ENCODE measurements around the gene KIF16B.
"Not testable (repeated sequence)": the region's sequence is repeated elsewhere in the genome, so short reads cannot be mapped to it uniquely, and the experiment has no call there.

The KIF16B gene

GRCh38 chr20:16444057-16444777 is 129.0 kb downstream of the KIF16B start:
- H3K4me3 ChIP-seq (replicated peaks; ENCODE audit: low read depth, low read length): no peak overlapping the region

GRCh38 chr20:16441546-16442164 is 131.6 kb downstream of the KIF16B start:
- Histone ChIP-seq H3K27me3 (replicated peaks; ENCODE audit: control insufficient read depth, insufficient read depth, low read length) (no peaks in the 10 kb centered on the region), H3K36me3 (ENCODE audit: control insufficient read depth, insufficient read depth, low read length) (no peaks in the 10 kb centered on the region), H3K4me3 (replicated peaks; ENCODE audit: low read depth, low read length) (no peak overlapping the region)
- no peak for TF ChIP-seq CTCF (IDR thresholded peaks at IDR 0.05; ENCODE audit: insufficient read depth, low read length, poor library complexity, severe bottlenecking)
- no peak for DNase-seq (ENCODE audit: extremely low read depth, insufficient read length)

More at GRCh38 chr20:16444057-16444777, 129.0 kb downstream of the KIF16B start:
- DNase-seq (ENCODE audit: extremely low read depth, insufficient read length): no peak
- Histone ChIP-seq H3K27me3 (replicated peaks; ENCODE audit: control insufficient read depth, insufficient read depth, low read length) (no peaks in the 10 kb centered on the region), H3K36me3 (ENCODE audit: control insufficient read depth, insufficient read depth, low read length) (no peaks in the 10 kb centered on the region)
- no peak for TF ChIP-seq CTCF (IDR thresholded peaks at IDR 0.05; ENCODE audit: insufficient read depth, low read length, poor library complexity, severe bottlenecking)

GRCh38 chr20:16440686-16441085 is 132.6 kb downstream of the KIF16B start:
- H3K4me3 ChIP-seq (replicated peaks; ENCODE audit: low read depth, low read length): no peak overlapping the region
- TF ChIP-seq CTCF (IDR thresholded peaks at IDR 0.05; ENCODE audit: insufficient read depth, low read length, poor library complexity, severe bottlenecking): no peak
- no peaks in the 10 kb centered on the region for H3K36me3 ChIP-seq (ENCODE audit: control insufficient read depth, insufficient read depth, low read length)
- no peaks in the 10 kb centered on the region for H3K27me3 ChIP-seq (replicated peaks; ENCODE audit: control insufficient read depth, insufficient read depth, low read length)
- no peak for DNase-seq (ENCODE audit: extremely low read depth, insufficient read length)

- not testable (repeated sequence) for H3K36me3 ChIP-seq (ENCODE audit: control insufficient read depth, insufficient read depth, low read length)
Observed at GRCh38 chr20:16439540-16439939, 133.7 kb downstream of the KIF16B start.

GRCh38 chr20:16438100-16438499 is 135.1 kb downstream of the KIF16B start:
- Histone ChIP-seq H3K4me3 (replicated peaks; ENCODE audit: low read depth, low read length) (no peak overlapping the region), H3K36me3 (ENCODE audit: control insufficient read depth, insufficient read depth, low read length) (no peaks in the 10 kb centered on the region), H3K27me3 (replicated peaks; ENCODE audit: control insufficient read depth, insufficient read depth, low read length) (no peaks in the 10 kb centered on the region)
- no peak for TF ChIP-seq CTCF (IDR thresholded peaks at IDR 0.05; ENCODE audit: insufficient read depth, low read length, poor library complexity, severe bottlenecking)
- no peak for DNase-seq (ENCODE audit: extremely low read depth, insufficient read length)

More at GRCh38 chr20:16439540-16439939, 133.7 kb downstream of the KIF16B start:
- not testable (repeated sequence) for H3K27me3 ChIP-seq (replicated peaks; ENCODE audit: control insufficient read depth, insufficient read depth, low read length); DNase-seq (ENCODE audit: extremely low read depth, insufficient read length); H3K4me3 ChIP-seq (replicated peaks; ENCODE audit: low read depth, low read length)

- Histone ChIP-seq H3K36me3 (ENCODE audit: control insufficient read depth, insufficient read depth, low read length) (no peaks in the 10 kb centered on the region), H3K4me3 (replicated peaks; ENCODE audit: low read depth, low read length) (no peak overlapping the region), H3K27me3 (replicated peaks; ENCODE audit: control insufficient read depth, insufficient read depth, low read length) (no peaks in the 10 kb centered on the region)
- no peak for TF ChIP-seq CTCF (IDR thresholded peaks at IDR 0.05; ENCODE audit: insufficient read depth, low read length, poor library complexity, severe bottlenecking)
- no peak for DNase-seq (ENCODE audit: extremely low read depth, insufficient read length)
Observed at GRCh38 chr20:16437387-16437996, 135.8 kb downstream of the KIF16B start.
